Measurements from ENCODE around the gene PTDSS2.

- TF ChIP-seq CTCF (IDR thresholded peaks at IDR 0.05), result no peak
- TF ChIP-seq POLR2A (IDR thresholded peaks at IDR 0.05; ENCODE audit: low read depth), result no peak
Measured at GRCh38 chr11:490930-491260, 40.8 kb downstream of the PTDSS2 start.
